GM18907 (cell line): ENCODE results near the gene E2F1.

ENCODE experiments used
- ATAC-seq: cut with Tn5 transposase; IDR thresholded peaks from one replicate; pipeline ENCODE4 v1.9.1; 2021; ENCODE audit warnings: mild to moderate bottlenecking, moderate library complexity; ENCODE audit not compliant: unreplicated experiment

The E2F1 gene

DNA sequence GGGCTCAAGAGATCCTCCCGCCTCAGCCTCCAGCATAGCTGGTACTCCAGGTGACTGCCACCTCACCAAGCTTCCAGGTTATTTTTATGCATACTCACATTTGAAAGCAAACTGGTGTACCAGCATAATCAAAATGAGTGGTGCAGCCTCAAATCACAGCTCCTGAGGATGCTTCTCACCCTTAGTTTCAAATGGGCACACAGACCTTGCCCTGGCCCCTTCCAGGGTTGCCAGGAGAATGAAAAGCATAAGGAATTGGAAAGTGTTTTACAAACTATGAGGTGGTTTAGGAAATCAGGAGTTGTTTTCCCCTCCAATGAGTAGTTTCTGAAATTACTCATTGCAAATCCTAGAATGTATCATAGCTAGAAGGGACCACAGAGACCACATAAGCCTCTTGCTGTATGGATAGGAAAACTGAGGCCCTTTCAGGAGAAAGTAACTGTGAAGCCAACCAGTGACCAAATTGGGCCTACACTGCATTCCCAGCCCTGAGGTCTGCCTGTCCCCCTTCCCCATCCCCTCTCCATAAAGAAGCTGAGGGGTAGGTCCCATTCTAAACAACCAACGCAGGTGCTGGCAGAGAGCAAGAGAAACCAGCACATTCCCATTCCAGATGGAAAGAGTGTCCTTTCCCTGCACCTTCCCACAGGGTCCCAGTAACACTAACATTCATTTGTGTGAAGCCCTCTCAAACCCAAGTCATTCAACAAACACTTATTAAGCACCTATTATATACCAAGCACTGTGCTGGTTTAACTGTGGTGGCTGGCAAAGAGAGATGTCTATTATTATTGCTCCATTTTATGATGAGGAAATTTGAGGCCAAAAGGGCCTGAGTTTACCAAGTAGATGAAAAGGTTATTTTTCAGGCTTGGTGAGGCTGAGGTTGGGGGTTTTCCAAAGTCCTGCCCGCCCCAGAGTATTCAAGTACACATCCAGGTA lies 2.1 kb upstream of the E2F1 start:
- ATAC-seq = no peak

DNA sequence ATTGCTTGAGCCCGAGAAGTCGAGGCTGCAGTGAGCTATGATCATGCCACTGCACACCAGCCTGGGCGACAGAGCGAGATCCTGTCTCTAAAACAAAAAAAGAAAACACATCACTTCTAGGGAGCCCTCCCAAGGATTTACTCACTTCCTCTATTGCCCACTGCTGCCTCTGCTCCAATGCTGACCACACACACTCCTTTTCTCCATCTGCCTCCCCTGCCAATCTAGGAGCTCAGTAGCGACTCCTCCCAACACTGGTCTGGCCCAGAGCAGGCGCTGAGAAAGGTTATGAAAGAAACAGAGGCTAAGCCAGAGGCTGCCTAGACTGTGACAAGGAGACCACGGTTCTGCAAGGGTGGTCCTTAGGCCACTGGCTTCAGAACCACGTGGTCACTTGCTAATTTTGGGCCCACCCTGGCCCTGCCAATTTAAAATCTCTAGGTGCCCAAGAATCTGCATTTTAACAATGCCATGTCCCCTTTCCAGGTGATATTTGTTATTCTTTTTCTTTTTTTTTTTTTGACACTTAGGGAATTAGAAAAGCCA lies 1.3 kb upstream of the E2F1 start:
- no peak for ATAC-seq

DNA sequence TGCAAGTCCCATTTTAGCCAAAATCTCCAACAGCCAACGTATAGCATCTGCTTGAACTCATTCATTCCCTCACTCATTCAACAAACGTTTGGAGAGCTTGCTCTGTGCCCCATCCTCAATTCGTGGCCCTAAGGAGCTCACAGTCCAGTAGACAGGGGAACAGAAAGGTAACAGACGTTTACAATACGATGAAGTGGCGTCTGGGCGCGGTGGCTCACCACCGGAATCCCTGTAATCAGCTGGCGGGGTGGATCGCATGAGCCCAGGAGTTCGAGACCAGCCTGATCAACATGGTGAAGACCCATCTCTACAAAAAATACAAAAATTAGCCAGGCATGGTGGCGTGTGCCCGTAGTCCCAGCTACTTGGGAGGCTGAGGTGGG lies 790 bp upstream of the E2F1 start:
- ATAC-seq = no peak

DNA sequence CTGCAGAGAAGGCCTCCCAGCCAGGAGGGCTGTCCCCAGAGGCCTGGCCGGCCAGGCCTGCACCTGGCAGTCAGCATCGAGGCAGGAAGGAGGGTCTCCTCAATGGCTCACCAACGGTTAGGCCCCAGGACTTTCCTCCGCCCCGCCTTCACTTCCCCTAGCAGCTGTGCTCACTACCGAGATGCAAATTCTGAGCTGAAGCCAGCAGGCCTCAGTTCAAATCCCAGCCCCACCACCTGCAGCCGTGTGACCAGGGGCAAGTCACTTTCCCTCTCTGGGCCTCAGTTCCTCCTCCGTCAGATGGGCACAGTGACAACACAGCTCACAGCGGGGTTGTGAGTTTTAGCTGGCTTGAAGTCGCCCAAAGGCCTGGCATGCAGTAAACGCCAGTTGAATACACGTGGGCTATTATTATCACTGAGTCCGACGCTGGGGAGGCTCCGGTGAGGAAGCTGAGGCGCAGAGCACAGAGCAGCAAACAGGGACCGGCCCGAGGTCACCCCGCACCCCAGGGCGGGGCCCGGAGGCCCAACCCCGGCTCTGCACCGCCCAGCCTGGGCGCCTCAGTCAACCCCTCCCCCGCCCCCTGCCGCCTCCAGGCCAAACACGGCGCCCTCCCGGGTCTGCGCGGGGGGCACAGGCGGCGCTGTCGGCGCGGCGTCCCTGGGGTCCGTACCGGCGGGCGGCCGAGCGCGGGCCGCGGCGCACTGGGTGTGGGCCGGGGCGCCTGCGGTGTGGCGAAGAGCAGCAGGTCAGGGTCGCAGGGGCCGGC lies 671 bp downstream of the E2F1 start:
- ATAC-seq = peak; percentile 41

DNA sequence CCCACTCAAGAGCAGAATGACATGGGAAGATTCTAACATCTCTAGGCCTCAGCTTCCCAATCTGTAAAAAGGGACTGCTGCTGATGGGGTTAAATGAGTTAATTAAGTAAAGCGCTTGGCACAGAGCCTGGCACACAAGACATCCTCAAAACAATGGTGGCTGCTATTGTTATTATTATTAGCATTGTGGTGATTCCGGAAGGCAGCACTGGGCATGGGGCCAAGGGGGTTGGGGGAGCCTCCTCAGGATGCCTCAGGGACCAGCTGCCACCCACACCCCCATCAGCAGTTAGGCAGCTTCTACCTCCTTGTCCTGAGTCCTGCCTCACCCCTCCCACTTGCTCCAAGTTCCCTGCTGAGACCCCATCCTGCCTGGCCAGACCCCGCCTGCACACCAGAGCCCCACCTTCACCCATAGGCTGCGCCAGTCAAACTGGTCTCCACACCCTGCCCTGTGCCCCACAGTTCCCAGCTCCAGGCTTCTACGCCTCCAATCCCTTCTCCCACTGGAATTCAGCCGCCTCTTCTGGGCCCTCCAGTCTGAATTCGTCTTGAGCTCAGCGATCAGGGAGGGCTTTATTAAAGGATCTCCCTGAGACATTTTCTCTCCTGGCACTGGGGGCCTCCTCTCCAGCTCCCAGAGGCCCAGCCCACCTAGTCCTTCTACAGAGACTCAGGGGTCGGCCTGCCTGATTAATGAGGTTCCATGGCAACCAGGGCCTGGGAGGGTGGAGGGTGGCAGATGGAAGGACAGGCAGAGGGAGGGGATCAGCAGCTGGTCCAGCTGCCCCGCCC lies 1.5 kb downstream of the E2F1 start:
- ATAC-seq = no peak

DNA sequence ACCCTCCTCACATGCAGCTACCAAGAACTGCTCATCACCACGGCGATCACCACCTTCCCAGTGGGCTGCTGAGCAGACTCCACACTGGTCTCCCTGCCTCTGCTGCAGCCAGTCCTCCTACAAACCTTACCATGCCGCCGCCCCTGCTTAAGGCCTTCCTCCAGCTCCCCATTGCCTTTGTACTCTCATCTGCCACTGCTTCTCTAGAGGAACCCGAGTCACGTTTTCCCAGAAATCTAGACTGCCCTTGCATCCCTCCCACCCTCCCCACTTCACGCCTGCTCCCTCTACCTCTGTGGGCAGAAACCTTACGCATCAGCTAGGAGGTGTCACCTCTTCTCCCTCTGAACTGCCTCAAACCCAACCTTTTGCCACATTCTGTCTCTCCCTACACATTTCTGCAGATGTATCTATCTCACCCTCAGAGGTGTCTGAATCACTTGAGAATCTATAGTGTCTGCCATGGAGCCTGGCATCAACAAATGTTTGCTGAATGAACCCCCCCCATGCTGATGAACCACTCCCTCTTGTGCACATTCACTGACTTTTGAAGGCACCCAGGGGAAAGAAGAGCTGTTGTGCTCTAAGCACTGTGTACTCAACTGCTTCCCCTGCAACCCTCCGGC lies 4.3 kb downstream of the E2F1 start:
- no peak for ATAC-seq

DNA sequence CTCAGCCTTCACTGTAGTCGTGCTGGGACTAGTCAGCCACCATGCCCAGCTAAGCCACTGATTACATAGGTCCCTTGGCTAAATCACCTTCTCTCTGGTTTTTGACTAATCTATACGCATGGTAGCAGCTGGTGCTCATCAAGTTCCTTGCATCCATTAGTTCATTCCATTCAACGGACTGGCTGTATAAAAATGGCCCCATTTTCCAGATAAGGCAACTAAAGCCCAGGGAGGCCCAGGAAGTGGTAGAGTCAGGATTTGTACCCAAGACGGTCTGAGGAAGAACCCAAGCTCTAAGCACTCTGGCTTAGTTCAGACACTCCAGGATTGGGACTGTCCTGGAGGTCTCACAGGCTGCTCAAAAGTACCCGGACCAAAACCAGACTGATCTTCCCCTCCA lies 4.9 kb downstream of the E2F1 start:
- no peak for ATAC-seq

DNA sequence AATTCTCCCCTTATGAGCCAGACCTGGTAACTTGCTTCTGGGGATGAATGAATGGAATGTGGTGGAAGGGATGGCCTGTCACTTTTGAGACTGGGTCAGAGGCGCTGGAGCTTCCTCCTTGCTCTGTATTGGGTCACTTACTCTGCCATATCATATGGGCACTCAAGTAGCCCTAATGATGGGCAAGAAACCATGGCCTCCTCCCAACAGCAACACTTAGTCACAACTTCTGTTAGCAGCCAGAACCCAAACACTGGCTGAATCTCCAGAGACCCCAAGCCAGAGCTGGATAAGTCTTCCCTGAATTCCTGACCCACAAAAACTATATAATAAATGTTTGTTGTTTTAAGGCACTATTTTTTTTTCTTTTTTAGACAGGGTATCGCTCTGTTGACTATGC lies 5.5 kb downstream of the E2F1 start:
- no peak for ATAC-seq

DNA sequence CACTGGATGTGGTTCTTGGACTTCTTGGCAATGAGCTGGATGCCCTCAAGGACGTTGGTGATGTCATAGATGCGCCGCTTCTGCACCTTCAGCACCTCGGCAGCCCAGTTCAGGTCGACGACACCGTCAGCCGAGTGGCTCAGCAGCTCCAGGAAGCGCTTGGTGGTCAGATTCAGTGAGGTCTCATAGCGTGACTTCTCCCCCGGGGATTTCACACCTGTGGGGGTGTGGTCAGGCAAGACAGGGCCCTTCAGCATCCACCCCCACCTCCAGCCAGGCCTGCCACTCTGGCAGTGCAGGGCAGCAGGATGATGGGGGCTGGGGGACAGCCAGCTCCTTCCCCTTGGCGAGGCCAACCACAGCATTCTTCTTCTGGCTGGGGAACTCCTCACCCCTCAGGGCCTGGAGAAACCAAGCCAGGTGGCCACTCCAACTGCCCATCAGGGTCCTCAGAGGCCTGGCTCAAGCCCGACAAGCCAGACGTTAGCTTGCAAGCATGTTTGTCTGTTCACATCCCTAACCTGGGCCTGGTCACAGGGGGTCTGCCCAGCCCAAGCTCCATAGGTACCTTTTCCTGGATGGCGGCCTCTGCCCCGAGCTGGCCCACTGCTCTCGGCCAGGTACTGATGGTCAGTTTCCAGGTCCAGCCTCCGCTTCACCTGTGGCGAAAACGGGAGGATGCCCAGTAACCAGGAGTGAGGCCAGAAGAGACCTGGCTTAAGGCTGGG lies 6.3 kb downstream of the E2F1 start:
- peak; percentile 67 for ATAC-seq

DNA sequence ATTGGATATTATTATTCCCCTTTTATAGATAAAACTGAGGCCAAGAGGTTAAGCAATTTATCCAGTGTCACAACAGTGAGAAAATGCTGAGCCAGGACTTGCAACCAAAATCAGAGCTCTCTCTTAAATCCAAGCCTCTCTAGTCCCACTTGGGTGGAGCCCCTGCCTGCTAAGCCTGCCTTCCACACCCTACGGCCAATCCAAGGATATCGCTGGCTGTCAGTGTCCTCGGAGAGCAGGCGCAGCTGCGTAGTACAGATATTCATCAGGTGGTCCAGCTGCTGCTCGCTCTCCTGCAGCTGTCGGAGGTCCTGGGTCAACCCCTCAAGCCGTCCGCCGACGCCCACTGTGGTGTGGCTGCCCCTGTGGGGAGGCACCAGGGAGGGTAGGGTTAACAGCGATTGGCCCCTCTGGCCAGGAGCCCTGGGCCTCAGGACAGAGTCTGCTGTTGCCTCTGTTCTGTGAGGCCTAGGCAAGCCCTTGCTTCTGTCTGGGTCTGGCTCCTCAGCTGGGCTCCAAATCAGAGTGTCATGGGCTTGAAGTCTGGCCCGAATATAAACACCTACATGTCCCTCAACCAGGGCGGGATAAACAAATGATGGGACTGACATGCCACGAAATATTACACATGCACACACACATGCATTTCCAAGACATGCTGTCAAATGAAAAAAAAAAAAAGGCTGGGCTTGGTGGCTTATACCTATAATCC lies 8.0 kb downstream of the E2F1 start:
- no peak for ATAC-seq

DNA sequence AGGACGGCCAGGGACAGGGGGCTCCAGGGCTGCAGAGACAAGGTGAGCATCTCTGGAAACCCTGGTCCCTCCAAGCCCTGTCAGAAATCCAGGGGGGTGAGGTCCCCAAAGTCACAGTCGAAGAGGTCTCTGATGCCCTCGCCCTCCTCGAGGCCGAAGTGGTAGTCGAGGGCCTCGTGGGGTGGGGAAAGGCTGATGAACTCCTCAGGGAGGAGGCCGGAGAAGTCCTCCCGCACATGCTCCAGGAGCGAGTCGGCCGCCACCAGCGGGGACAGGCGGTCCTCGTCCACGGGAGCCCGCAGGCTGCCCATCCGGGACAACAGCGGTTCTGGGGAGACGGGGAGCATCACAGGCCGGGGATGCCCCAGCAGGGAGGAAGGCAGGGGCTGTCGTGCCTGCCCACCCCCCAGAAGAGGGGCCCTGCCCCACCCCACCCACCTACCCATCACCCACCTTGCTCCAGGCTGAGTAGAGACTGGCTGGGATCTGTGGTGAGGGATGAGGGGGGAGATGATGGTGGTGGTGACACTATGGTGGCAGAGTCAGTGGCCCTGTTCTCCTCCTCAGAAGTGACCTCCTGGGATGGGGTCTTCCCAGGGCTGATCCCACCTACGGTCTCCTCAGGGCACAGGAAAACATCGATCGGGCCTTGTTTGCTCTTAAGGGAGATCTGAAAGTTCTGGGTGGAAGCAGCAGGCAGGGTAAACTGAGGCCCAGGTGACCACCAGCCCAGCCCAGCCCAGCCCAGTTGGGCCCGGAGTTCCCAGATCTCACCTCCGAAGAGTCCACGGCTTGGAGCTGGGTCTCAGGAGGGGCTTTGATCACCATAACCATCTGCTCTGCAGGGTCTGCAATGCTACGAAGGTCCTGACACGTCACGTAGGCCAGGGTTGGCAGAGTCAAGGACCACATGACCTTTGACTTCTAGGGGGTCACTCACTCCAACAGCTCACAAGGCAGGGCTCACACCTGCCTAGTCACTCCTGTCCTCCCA lies 9.2 kb downstream of the E2F1 start:
- no peak for ATAC-seq

DNA sequence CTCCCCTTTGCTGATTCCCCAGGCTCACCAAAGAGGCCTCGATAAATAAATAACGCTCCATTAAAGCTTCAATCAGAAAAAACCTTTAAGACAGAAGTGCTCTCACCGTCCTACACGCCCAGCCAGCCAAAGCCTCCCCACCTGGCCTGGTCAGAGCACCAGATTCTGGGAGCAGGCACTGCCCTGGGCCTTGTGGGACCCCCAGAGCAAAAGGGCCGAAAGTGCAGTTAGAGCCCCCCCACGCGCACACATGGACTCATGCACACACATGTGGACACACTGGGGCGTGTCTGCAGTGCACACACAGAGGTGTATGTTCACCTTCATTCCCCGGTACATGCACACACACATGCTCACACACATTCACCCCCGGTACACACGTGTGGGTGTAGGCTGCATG lies 10.1 kb downstream of the E2F1 start:
- ATAC-seq = no peak

DNA sequence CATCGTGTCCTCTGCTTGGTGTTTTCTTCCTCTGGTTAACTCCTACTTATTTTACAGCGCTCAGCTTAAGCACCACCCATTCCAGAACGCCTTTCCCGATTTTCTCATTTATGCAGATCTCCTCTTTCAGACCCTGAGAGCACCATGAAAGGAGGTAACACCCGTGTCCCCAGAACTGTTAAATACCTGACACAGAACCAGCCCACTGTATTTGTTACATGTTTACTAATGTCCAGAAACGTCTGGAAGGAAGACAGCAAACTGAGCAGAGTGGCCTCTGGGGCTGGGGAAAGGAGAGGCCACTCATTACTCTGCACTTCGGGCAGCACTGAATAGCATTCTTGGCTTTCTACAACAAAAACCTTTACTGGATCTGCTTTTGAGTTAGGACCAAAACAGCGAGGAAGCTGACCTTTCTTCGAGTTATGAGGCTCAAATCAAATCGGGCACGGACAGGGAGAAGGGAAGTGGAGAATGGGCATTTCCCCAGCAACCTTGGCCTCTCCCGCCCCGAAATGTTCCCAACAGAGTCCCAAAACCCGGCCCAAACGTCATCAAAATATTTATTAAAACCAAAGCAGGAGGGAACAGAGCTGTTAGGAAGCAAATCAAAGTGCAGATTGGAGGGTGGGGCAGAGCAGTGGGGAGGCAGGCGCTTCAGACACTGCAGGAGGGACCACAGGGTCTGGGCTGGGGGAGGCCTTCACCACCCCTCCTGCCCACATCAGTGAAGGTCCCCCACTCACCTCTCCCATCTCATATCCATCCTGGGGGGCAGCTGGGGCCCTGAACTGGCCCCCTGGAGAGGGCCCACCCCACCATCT lies 10.8 kb downstream of the E2F1 start:
- ATAC-seq = no peak

DNA sequence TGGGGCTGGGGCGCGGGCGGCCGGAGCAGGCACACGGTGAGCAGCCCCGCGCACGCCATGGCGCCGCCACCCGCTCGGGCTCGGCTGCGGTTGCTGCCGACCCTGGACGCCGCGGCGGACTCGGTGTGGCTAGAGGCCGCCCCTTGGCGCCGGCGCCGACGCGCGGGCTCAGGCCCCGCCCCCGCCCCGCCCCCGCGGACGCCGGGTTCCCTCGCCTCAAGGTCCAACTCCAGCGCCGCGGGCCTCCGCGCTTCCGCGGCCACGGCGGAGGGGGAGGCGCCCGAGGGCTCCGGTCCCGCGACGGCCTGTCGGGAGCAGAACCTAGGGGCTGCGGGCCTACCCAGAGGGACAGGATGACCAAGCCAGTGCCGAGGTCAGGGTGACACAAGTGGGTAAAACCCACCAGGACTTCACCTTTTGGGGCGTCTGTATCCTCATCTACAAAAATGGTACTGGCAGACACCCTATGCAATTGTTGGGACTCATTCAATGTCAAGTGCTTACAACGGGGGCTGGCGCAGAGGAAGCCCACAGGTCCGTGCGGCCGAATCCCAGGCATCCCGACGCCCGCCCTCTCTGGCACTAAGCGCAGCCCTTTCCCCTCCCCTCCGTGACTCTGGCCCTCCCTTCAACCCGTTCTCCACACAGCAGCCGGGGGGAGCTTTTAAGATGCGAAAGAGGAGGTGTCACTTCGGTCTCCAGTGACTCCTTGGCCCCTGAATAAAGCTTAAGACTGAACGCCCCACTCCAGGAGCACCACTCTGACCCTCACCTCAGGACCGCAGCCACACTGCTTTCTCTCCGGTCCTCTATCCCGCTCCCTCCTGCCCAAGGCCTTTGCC lies 11.7 kb downstream of the E2F1 start, which contains the start of gene NECAB3:
Gene NECAB3, minus strand, starts transcription at position 135 of the 842 bp plus-strand sequence. Its CDS starts 76 bp downstream, at position 59.
- ATAC-seq = peak; percentile 42

DNA sequence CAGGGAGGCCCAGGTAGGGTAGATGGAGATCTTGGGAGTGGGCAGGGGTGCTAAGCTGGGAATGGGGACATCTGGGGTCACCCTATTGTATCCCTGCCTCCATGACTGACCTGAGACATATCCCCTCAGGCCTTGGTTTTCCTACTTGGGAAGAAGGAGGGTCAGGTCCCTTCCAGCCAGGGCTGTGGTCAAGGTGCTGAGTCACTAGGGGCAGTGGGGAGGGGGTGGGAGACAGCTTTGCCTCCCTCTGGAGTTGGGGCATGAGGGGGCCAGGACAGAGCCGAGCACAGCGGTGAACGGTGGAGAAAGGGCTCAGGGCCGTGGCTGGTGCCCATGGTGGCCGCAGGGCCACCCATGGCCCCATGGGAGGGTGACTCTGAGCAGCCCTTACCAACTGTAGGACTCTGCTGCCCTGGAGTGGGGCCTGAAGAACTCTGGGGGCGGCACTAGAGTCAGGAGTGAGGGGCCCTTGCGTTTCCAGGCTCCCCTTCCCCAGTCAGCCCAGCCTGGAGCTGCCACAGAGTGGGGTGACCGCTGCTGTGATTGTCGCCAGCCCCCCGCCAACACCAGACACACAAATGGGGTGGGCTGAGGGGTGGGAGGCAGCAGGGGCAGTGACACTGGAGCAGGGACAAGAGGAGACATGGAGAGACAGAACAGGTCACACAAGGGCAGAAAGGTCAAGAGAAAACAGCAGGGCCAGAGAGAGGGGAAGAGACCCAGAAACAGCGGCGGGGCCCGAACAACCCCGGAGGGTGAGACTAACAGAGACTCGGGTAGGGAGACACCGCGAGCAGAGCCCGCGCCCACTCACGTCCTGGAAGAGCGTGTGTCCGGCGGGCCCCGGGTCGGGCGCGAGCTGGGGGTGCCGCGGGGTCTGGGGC lies 12.5 kb downstream of the E2F1 start:
- no peak for ATAC-seq
